Skeletal muscle tissue (tissue), 4 donors: Measurements from ENCODE around the gene PRR22. TPM values are rescaled to one million over a fixed set of nuclear protein-coding genes. Genes with fewer than 3 reads are reported as not detected.
"Not testable (repeated sequence)": the region's sequence is repeated elsewhere in the genome, so short reads cannot be mapped to it uniquely, and the experiment has no call there.

Experiments used
- H3K27ac ChIP-seq: one replicate; pipeline ENCODE4 v1.7.0; 2013; ENCODE audit warnings: mild to moderate bottlenecking, low read depth, low read length, inconsistent platforms
- H3K27me3 ChIP-seq, 3 donors: one replicate each; pipeline ENCODE4 v1.7.0; 2013; ENCODE audit warnings: low read length in 3 of 3; ENCODE audit not compliant: control insufficient read depth in 3 of 3, insufficient read depth in 3 of 3
- H3K36me3 ChIP-seq, 3 donors: one replicate each; pipeline ENCODE4 v1.7.0; 2013; ENCODE audit warnings: low read length in 3 of 3; ENCODE audit not compliant: control insufficient read depth in 3 of 3, insufficient read depth in 3 of 3
- H3K4me1 ChIP-seq, 3 donors: one replicate each; pipeline ENCODE4 v1.7.0; 2013; ENCODE audit warnings: low read length in 3 of 3, mild to moderate bottlenecking in 3 of 3; ENCODE audit not compliant: control insufficient read depth in 3 of 3, insufficient read depth in 3 of 3
- H3K4me3 ChIP-seq, 3 donors: one replicate each; pipeline ENCODE4 v1.7.0; 2013; ENCODE audit warnings: low read length in 3 of 3
- H3K9ac ChIP-seq, 3 donors: one replicate each; pipeline ENCODE4 v1.7.0; 2013; ENCODE audit warnings: low read length in 3 of 3, mild to moderate bottlenecking in 3 of 3, moderate library complexity in 2 of 3, low read depth in 1 of 3
- H3K9me3 ChIP-seq, 3 donors: one replicate each; pipeline ENCODE4 v1.7.0; 2013; ENCODE audit warnings: low read length in 3 of 3; ENCODE audit not compliant: control insufficient read depth in 3 of 3
- total RNA-seq: library from RNA; depleted of rRNA; stranded (reverse); fragments of >200 nt; gene quantifications from one replicate; pipeline ENCODE4 v1.2.3, GENCODE V29; 2014
- donor health status: Osteomylitis.

PRR22 gene
- total RNA-seq, 1 donor from 2014 or later: not detected

- peaks cover 6 to 8% (median 7%) of the 10 kb centered on the region in 3 donors for H3K4me1 ChIP-seq
- H3K9ac ChIP-seq: no peak overlapping the region
- H3K36me3 ChIP-seq: peaks cover 49 to 55% (median 50%) of the 10 kb centered on the region in 3 donors
- no peak overlapping the region for H3K4me3 ChIP-seq
- H3K27me3 ChIP-seq: no peaks in the 10 kb centered on the region
- H3K27ac ChIP-seq: no peak overlapping the region
- H3K9me3 ChIP-seq: no peaks in the 10 kb centered on the region
Measured at GRCh38 chr19:5785423-5785822, 877 bp upstream of the PRR22 start.

GRCh38 chr19:5782945-5783919 lies 1.3 kb downstream of the PRR22 start:
- no peaks in the 10 kb centered on the region for H3K4me1 ChIP-seq

GRCh38 chr19:5782322-5782721 lies 2.2 kb downstream of the PRR22 start:
- H3K9me3 ChIP-seq: no peaks in the 10 kb centered on the region
- peaks cover 24 to 32% (median 25%) of the 10 kb centered on the region in 3 donors for H3K36me3 ChIP-seq
- H3K27ac ChIP-seq: no peak overlapping the region
- H3K4me1 ChIP-seq: no peaks in the 10 kb centered on the region
- H3K9ac ChIP-seq: no peak overlapping the region
- no peak overlapping the region for H3K4me3 ChIP-seq
- no peaks in the 10 kb centered on the region for H3K27me3 ChIP-seq

More at GRCh38 chr19:5782945-5783919, 1.3 kb downstream of the PRR22 start:
- H3K27ac ChIP-seq: no peak overlapping the region
- no peak overlapping the region for H3K9ac ChIP-seq
- H3K9me3 ChIP-seq: no peaks in the 10 kb centered on the region
- H3K36me3 ChIP-seq: peaks cover 33 to 41% (median 34%) of the 10 kb centered on the region in 3 donors
- no peaks in the 10 kb centered on the region for H3K27me3 ChIP-seq
- no peak overlapping the region for H3K4me3 ChIP-seq

- H3K9ac ChIP-seq, H3K4me1 ChIP-seq, H3K27ac ChIP-seq, H3K27me3 ChIP-seq, H3K9me3 ChIP-seq, H3K4me3 ChIP-seq: not testable (repeated sequence)
- peaks cover 10 to 18% (median 11%) of the 10 kb centered on the region in 3 donors for H3K36me3 ChIP-seq
Measured at GRCh38 chr19:5780916-5781315, 3.6 kb downstream of the PRR22 start.

GRCh38 chr19:5778402-5778801 lies 6.1 kb downstream of the PRR22 start:
- H3K36me3 ChIP-seq: no peaks in the 10 kb centered on the region
- no peaks in the 10 kb centered on the region for H3K27me3 ChIP-seq
- H3K4me1 ChIP-seq: no peaks in the 10 kb centered on the region
- peaks cover 0 to 2% (median 0%) of the 10 kb centered on the region in 3 donors for H3K9me3 ChIP-seq
- no peak overlapping the region for H3K27ac ChIP-seq
- H3K4me3 ChIP-seq: no peak overlapping the region
- H3K9ac ChIP-seq: no peak overlapping the region

- H3K4me3 ChIP-seq: no peak overlapping the region
- H3K4me1 ChIP-seq: no peaks in the 10 kb centered on the region
- H3K27me3 ChIP-seq: peaks cover 0 to 5% (median 0%) of the 10 kb centered on the region in 3 donors
- no peaks in the 10 kb centered on the region for H3K36me3 ChIP-seq
- peaks cover 0 to 2% (median 0%) of the 10 kb centered on the region in 3 donors for H3K9me3 ChIP-seq
- no peak overlapping the region for H3K9ac ChIP-seq
- no peak overlapping the region for H3K27ac ChIP-seq
Measured at GRCh38 chr19:5775668-5776309, 8.8 kb downstream of the PRR22 start.

GRCh38 chr19:5774921-5775320 lies 9.6 kb downstream of the PRR22 start:
- Histone ChIP-seq H3K27ac (no peak overlapping the region), H3K4me3 (no peak overlapping the region), H3K9me3 (peaks cover 0 to 2% (median 0%) of the 10 kb centered on the region in 3 donors), H3K9ac (no peak overlapping the region), H3K27me3 (peaks cover 0 to 5% (median 0%) of the 10 kb centered on the region in 3 donors), H3K36me3 (no peaks in the 10 kb centered on the region), H3K4me1 (no peaks in the 10 kb centered on the region)

GRCh38 chr19:5773276-5773675 lies 11.3 kb downstream of the PRR22 start:
- Histone ChIP-seq H3K4me1 (no peaks in the 10 kb centered on the region), H3K27ac (no peak overlapping the region), H3K9ac (no peak overlapping the region), H3K36me3 (no peaks in the 10 kb centered on the region), H3K27me3 (peaks cover 0 to 5% (median 0%) of the 10 kb centered on the region in 3 donors), H3K9me3 (peaks cover 0 to 2% (median 0%) of the 10 kb centered on the region in 3 donors), H3K4me3 (no peak overlapping the region)

GRCh38 chr19:5772416-5772815 lies 12.1 kb downstream of the PRR22 start:
- H3K36me3 ChIP-seq: no peaks in the 10 kb centered on the region
- no peaks in the 10 kb centered on the region for H3K4me1 ChIP-seq
- H3K27ac ChIP-seq: no peak overlapping the region
- H3K27me3 ChIP-seq: peaks cover 0 to 5% (median 0%) of the 10 kb centered on the region in 3 donors
- no peak overlapping the region for H3K4me3 ChIP-seq
- peaks cover 0 to 2% (median 0%) of the 10 kb centered on the region in 3 donors for H3K9me3 ChIP-seq
- no peak overlapping the region for H3K9ac ChIP-seq

GRCh38 chr19:5767949-5768348 lies 16.6 kb downstream of the PRR22 start:
- peaks cover 0 to 5% (median 0%) of the 10 kb centered on the region in 3 donors for H3K27me3 ChIP-seq
- H3K27ac ChIP-seq: no peak overlapping the region
- no peaks in the 10 kb centered on the region for H3K4me1 ChIP-seq
- peaks cover 0 to 2% (median 0%) of the 10 kb centered on the region in 3 donors for H3K9me3 ChIP-seq
- no peak overlapping the region for H3K4me3 ChIP-seq
- H3K9ac ChIP-seq: no peak overlapping the region
- H3K36me3 ChIP-seq: no peaks in the 10 kb centered on the region
